HUES48 (cell line): ENCODE measurements around the gene ERC1.

Experiments used
- H3K27ac ChIP-seq: one replicate; pipeline ENCODE4 v1.7.0; 2013; ENCODE audit warnings: low read depth, low read length, inconsistent platforms
- H3K27me3 ChIP-seq: 2 replicates; pipeline ENCODE4 v1.6.1; 2013; ENCODE audit warnings: mild to moderate bottlenecking, low read length; ENCODE audit not compliant: control insufficient read depth, insufficient read depth
- H3K36me3 ChIP-seq: 2 replicates; pipeline ENCODE4 v1.6.1; 2013; ENCODE audit warnings: low read length; ENCODE audit not compliant: control insufficient read depth, insufficient read depth
- H3K4me1 ChIP-seq: 2 replicates; pipeline ENCODE4 v1.6.1; 2013; ENCODE audit warnings: mild to moderate bottlenecking, low read length; ENCODE audit not compliant: control insufficient read depth, insufficient read depth
- H3K4me3 ChIP-seq: 2 replicates; pipeline ENCODE4 v1.5.1; 2013; ENCODE audit warnings: mild to moderate bottlenecking, low read depth, low read length
- H3K9ac ChIP-seq: 2 replicates; pipeline ENCODE4 v1.6.1; 2013; ENCODE audit warnings: mild to moderate bottlenecking, low read depth, low read length, moderate library complexity
- H3K9me3 ChIP-seq: 2 replicates; pipeline ENCODE4 v1.6.1; 2013; ENCODE audit warnings: low read length; ENCODE audit not compliant: control insufficient read depth, insufficient read depth

Gene ERC1

DNA sequence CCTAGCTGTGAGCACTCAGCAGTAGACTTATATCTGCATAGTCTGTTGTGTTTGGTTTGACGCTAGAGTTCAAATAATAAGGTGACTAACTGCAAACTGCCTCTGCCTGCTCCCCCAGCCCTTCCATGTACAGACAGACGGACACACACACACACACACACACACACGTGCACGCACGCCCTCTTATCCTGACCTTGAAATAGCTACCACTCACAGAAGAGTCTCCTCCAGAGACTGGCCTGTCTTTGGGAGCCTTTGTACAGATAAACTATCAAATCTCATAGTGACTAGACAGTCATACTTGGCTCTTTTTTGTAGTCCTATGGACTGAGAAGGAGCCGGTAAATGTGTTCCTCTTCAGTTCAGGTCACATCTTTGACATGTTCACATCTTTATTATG is 445.0 kb downstream of the ERC1 start:
- Histone ChIP-seq H3K4me1 (no peaks in the 10 kb centered on the region), H3K9me3 (no peaks in the 10 kb centered on the region), H3K27me3 (no peaks in the 10 kb centered on the region), H3K36me3 (no peaks in the 10 kb centered on the region), H3K4me3 (no peak overlapping the region), H3K9ac (no peak overlapping the region), H3K27ac (no peak overlapping the region)

DNA sequence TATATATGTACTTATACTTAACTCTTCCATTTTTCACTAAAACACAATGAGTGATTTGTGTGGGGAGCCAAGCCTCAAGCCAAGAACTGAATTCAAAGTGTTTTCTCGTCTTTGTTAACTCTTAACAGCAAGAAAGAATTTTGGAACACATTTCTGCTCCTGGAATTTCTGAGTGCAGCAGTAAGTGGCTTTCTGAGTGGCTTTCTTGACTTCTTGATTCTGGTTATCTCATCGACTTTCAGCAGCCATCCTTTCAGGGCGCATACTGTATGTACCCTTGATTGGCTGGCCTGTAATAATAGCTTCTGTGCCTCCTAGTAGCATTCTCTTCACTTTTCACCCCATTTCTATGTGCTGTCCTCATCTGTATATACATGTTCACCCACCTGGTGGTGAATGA is 446.0 kb downstream of the ERC1 start:
- H3K4me3 ChIP-seq, result no peak overlapping the region
- no peak overlapping the region for H3K27ac ChIP-seq
- H3K9me3 ChIP-seq, result no peaks in the 10 kb centered on the region
- no peaks in the 10 kb centered on the region for H3K36me3 ChIP-seq
- H3K4me1 ChIP-seq, result no peaks in the 10 kb centered on the region
- H3K9ac ChIP-seq, result no peak overlapping the region
- no peaks in the 10 kb centered on the region for H3K27me3 ChIP-seq

DNA sequence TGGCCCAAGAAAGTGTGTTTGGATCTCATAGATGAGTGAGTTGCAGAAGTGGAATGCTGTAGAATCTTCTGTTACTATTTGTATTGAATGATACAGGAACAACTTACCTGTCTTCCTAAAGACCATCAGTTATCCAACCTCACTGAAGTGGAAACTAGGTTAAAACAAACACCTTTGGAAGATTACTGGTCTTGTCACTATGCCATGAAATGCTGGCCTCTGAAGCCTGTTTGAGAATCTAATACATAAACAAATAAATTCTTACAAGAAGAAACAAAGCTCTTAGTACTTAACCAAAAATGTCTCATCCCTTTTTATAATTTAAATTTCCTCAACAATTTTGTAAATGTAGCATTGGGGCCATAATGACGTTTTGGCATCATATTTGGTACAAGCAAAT is 448.2 kb downstream of the ERC1 start:
- Histone ChIP-seq H3K9ac (no peak overlapping the region), H3K4me1 (no peaks in the 10 kb centered on the region), H3K36me3 (no peaks in the 10 kb centered on the region), H3K9me3 (no peaks in the 10 kb centered on the region), H3K4me3 (no peak overlapping the region), H3K27me3 (no peaks in the 10 kb centered on the region), H3K27ac (no peak overlapping the region)

DNA sequence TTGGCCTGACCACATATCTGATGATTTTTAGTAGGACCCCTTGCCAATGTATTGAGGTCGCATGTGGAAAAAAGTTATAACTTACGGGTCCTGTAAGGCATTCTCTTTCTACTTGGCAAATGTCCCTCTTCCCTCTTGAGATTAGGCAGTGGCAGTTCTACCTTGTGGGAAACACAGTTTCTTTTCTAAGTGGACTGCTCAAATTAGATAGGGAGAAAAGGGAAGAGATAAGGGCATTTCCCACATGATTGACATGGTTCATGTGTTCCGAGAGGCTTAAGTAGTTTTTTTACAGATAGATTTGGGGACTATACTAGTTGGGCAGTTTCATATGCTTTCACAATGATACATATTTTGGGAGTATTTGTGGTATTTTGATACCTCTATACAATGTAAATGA is 448.7 kb downstream of the ERC1 start:
- no peak overlapping the region for H3K9ac ChIP-seq
- H3K4me1 ChIP-seq, result no peaks in the 10 kb centered on the region
- no peaks in the 10 kb centered on the region for H3K9me3 ChIP-seq
- no peaks in the 10 kb centered on the region for H3K27me3 ChIP-seq
- H3K27ac ChIP-seq, result no peak overlapping the region
- H3K36me3 ChIP-seq, result no peaks in the 10 kb centered on the region
- no peak overlapping the region for H3K4me3 ChIP-seq

DNA sequence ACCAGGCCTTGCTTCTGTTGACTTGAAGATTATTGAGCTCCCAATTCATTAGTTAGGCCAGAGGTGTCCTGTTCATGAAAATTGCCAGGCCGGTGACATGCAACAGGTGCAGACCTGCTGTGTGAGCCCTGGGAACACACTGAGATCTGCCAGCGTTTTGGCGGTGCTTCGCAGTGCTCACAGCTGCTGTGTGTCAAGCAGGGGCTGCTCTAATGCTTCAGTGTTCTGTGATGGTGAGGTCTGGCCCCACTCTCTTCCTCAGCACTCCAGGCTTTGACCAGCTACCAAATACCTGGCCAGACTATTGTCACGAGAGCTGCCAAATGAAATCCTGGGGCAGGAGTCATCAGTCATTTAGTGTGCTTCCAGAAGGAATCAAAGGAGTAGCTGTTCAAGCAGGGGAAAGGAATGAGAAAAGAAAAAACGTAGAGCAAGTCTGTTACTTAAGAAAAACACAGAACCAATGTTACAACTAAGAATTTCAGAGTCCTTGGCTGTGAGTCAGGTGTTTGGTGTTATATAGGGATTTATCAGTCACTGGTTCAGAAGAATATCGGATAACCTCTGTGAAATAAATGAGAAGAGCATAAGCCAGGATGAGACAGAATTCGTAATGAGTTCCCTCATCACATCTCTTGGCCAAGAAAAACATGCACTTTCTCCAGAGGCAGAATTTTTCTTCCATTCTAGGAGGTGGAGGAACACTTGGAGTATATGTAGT is 452.6 kb downstream of the ERC1 start:
- H3K27me3 ChIP-seq, result no peaks in the 10 kb centered on the region
- peaks cover 5% of the 10 kb centered on the region for H3K36me3 ChIP-seq
- H3K9me3 ChIP-seq, result no peaks in the 10 kb centered on the region
- H3K4me1 ChIP-seq, result peaks cover 14% of the 10 kb centered on the region
- H3K4me3 ChIP-seq, result no peak overlapping the region
- no peak overlapping the region for H3K27ac ChIP-seq
- H3K9ac ChIP-seq, result no peak overlapping the region

DNA sequence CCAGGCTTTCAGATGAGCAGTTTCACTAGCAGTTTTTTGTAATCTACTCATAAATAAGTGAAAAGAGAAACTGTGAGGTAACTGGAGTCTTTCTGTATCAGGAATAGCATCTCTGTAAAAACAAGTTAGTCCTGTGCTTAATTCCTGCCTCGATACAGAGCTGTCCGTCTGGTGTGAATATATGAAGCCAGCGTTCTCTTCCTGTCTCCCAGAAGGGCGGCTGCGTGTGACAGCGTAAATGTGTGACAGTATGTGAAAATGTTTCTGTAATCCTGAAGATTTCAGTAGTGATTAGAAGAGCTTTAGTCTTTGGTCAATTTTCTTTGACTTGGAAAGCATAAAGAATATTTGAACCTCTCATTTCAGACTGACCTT is 453.1 kb downstream of the ERC1 start:
- no peaks in the 10 kb centered on the region for H3K27me3 ChIP-seq
- peaks cover 14% of the 10 kb centered on the region for H3K4me1 ChIP-seq
- no peaks in the 10 kb centered on the region for H3K9me3 ChIP-seq
- H3K9ac ChIP-seq, result no peak overlapping the region
- no peak overlapping the region for H3K27ac ChIP-seq
- H3K36me3 ChIP-seq, result peaks cover 5% of the 10 kb centered on the region
- no peak overlapping the region for H3K4me3 ChIP-seq

DNA sequence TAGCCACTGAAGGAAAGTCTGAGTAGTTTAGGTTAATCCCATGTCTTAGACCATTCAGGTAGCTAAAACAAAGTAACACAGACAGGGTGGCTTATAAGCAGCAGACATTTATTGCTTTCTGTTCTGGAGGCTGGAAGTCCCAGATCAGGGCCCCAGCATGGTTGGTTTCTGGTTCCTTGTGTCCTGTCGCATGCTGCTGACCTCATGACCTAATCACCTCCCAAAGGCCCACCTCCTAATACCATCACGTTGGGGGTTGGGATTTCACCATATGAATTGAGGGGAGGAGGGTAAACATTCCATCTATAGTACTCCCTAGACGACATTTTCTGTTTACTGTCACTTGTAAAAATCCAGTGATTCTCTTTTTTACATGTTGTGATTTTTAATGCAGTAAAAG is 454.8 kb downstream of the ERC1 start:
- Histone ChIP-seq H3K4me1 (peaks cover 14% of the 10 kb centered on the region), H3K27ac (peak overlapping the region; percentile 75), H3K9me3 (no peaks in the 10 kb centered on the region), H3K27me3 (no peaks in the 10 kb centered on the region), H3K9ac (peak overlapping the region; percentile 52), H3K36me3 (peaks cover 5% of the 10 kb centered on the region), H3K4me3 (0 out of 2 replicates have a peak overlapping the region, but pooled peaks have one; percentile 32)

DNA sequence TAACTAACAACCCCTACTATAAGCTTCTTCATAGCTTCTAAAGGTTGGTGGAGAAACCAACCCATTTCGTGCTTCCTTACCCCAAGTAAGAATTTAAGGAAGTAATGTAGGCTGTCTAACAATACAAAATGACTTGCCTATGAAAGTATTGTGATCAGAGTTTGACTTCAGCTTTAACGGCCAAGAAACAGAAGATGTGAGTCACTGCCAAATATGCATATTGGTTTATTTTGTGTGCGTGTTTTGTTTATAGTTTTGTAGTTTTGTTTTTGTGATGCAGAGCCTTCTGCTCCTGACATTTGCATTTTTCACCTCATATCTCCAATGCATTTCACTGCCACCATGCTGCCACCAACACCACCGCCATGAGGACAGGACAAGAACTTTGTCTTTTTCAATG is 457.3 kb downstream of the ERC1 start:
- H3K9ac ChIP-seq, result no peak overlapping the region
- H3K27ac ChIP-seq, result no peak overlapping the region
- H3K9me3 ChIP-seq, result no peaks in the 10 kb centered on the region
- no peaks in the 10 kb centered on the region for H3K27me3 ChIP-seq
- peaks cover 14% of the 10 kb centered on the region for H3K4me1 ChIP-seq
- peaks cover 5% of the 10 kb centered on the region for H3K36me3 ChIP-seq
- no peak overlapping the region for H3K4me3 ChIP-seq

DNA sequence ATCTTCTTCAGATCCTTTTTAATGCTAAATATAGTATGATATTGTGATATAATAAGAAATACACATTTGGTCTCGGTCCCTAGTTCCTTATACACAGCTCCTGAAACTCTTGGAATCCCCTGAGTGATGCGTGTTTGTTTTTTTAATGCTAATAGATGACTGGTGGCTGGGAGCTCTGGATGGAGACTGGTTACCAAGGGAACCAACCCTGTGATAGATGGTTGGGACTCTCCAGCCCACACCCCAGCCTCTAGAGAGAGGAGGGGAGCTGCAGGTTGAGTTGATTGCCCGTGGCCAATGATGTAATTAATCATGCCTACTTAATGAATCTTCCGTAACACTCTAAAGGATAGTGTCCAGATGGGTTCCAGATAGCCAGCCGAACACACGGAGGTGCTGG is 462.8 kb downstream of the ERC1 start:
- H3K27me3 ChIP-seq, result no peaks in the 10 kb centered on the region
- H3K9ac ChIP-seq, result no peak overlapping the region
- no peak overlapping the region for H3K4me3 ChIP-seq
- no peaks in the 10 kb centered on the region for H3K36me3 ChIP-seq
- H3K9me3 ChIP-seq, result no peaks in the 10 kb centered on the region
- H3K27ac ChIP-seq, result no peak overlapping the region
- H3K4me1 ChIP-seq, result 0 out of 2 replicates have a peak, but pooled peaks cover 5% of the 10 kb centered on the region

DNA sequence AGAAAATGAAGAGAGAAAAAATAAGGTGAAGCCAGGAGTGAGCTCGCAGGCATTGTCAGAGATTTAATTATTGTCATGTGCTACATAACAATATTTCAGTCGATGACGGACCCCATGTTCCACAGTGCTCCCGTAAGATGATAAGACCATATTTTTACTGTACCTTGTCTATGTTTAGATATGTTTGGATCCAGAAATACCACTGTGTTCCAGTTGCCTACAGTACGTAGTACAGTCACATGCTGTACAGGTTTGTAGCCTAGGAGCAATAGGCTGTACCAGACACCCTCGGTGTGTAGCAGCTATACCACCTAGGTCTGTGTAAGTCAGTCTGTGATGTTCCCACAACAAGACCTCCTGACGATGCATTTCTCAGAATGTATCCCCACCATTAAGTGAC is 465.9 kb downstream of the ERC1 start:
- H3K36me3 ChIP-seq, result no peaks in the 10 kb centered on the region
- H3K4me1 ChIP-seq, result 0 out of 2 replicates have a peak, but pooled peaks cover 5% of the 10 kb centered on the region
- H3K9ac ChIP-seq, result no peak overlapping the region
- no peak overlapping the region for H3K27ac ChIP-seq
- H3K9me3 ChIP-seq, result no peaks in the 10 kb centered on the region
- H3K27me3 ChIP-seq, result no peaks in the 10 kb centered on the region
- no peak overlapping the region for H3K4me3 ChIP-seq

DNA sequence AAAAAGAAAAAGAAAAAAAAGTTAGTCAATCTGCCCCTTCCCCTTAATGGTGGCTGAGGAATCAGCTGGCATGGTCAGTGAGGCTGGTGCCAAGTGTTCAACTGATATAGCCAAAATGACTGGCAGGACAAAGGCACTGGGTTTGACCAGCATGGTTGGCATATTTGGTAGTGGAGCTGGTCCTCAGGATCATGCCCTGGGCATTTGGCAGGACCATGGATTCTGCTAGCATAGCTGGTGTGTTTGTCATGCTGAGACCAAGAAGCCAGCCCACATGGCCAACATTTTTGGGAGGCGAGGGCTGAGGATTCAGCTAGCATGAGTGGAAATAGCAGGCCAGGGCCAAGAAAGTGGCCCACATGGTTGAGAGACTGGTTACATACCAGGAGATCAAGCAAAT is 466.9 kb downstream of the ERC1 start:
- Histone ChIP-seq H3K4me1 (0 out of 2 replicates have a peak, but pooled peaks cover 5% of the 10 kb centered on the region), H3K27ac (no peak overlapping the region), H3K9me3 (no peaks in the 10 kb centered on the region), H3K27me3 (no peaks in the 10 kb centered on the region), H3K9ac (no peak overlapping the region), H3K4me3 (no peak overlapping the region), H3K36me3 (no peaks in the 10 kb centered on the region)
